ENCODE data around the gene NALF2. TPM values are rescaled to one million over a fixed set of nuclear protein-coding genes. Genes with fewer than 3 reads are reported as not detected.

The NALF2 gene
- total and polyA plus RNA-seq, 7 donors: under 0.01 to 0.54 (median 0.23) TPM; not detected in 2

DNA sequence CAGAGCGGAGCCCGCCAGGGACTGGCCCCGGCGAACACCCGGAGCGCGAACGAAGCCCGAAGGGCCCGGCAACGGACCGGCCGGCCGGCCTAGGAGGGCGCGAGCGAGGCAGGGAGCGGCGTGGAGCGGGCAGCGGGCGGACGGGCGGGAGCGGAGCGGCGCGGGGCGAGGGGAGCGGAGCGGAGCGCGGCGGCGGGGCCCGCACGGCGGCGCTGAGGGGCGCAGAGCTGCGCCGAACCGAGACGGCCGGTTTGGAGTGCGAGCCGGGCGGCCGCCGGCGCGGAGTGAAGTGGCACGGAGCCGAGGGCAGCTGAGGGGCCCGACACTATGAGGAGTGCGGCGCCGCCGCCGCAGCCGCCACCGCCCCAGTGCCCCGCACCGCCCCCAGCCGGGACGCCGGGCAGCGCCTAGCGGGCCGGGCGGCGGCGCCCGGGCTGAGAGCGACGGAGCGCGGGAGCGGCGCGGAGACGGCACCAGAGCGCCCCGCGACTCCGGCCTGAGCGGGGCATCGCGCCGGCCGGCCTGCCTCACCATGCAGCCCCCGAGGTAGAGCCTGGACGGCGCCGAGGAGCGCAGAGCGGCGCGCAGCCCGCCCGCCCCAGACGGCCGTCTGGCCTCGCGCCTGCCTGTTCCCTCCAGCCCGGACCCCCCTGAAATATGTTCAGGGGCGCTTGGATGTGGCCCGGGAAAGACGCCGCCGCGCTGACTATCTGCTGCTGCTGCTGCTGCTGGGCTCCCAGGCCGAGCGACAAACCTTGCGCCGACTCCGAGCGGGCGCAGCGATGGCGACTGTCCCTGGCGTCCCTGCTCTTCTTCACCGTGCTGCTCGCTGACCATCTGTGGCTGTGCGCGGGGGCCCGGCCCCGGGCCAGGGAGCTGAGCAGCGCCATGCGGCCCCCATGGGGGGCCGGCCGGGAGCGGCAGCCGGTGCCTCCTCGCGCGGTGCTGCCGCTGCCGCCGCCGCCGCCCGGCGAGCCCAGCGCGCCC, 793 bp downstream of the NALF2 start:
- Histone ChIP-seq H3K27ac (peak overlapping the region in 1 of 4 donors; percentile 20), H3K9me3 (no peaks in the 10 kb centered on the region), H3K4me3 (peak overlapping the region; percentile 21 to 52 (median 44)), H3K27me3 (peaks cover 19 to 36% (median 19%) of the 10 kb centered on the region in 3 donors), H3K4me1 (peaks cover 0 to 13% (median 6%) of the 10 kb centered on the region in 4 donors), H3K36me3 (no peaks in the 10 kb centered on the region)
- no peak for TF ChIP-seq EP300 (IDR thresholded peaks at IDR 0.05)
- TF ChIP-seq, protein P1, sequence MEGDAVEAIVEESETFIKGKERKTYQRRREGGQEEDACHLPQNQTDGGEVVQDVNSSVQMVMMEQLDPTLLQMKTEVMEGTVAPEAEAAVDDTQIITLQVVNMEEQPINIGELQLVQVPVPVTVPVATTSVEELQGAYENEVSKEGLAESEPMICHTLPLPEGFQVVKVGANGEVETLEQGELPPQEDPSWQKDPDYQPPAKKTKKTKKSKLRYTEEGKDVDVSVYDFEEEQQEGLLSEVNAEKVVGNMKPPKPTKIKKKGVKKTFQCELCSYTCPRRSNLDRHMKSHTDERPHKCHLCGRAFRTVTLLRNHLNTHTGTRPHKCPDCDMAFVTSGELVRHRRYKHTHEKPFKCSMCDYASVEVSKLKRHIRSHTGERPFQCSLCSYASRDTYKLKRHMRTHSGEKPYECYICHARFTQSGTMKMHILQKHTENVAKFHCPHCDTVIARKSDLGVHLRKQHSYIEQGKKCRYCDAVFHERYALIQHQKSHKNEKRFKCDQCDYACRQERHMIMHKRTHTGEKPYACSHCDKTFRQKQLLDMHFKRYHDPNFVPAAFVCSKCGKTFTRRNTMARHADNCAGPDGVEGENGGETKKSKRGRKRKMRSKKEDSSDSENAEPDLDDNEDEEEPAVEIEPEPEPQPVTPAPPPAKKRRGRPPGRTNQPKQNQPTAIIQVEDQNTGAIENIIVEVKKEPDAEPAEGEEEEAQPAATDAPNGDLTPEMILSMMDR (IDR thresholded peaks at IDR 0.05): no peak
- TF ChIP-seq POLR2AphosphoS5 (IDR thresholded peaks at IDR 0.05): no peak
- TF ChIP-seq POLR2A (IDR thresholded peaks at IDR 0.05): no peak
- DNase-seq: no peak
- intact Hi-C loops (cut with DNase I): no loop called here
- WGBS, 2 donors: 1% methylated on average over 146 of the region's 146 CpGs

DNA sequence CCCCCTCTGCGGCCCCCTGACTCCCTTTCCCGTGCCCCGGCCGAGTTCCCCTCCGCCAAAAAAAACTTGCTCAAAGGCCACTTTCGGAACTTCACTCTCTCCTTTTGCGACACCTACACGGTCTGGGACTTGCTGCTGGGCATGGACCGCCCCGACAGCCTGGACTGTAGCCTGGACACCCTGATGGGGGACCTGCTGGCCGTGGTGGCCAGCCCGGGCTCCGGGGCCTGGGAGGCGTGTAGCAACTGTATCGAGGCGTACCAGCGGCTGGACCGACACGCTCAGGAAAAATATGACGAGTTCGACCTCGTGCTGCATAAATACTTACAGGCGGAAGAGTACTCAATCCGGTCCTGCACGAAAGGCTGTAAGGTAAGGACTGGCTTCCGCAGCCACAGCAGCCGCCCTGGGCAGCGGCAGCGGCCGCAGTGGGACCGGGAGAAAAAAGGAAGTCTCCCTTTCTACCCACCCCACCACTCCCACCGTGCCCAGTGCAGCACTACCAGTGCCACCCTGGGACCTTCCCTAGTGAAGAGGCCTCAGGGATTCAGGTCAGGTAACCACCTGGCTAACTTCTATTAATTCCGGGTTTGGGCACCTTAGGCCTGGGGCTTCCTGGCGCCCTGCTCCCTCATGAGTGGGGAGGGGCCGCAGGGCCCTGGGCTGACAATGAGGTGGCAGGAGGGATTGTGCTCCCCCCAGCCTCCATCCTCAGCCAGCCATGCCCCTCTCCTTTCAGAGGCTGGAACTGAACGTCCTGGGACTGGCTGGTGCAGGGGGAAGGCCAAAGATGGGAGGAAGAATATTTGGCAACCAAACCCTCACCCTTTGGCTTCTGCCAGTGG, 1.9 kb downstream of the NALF2 start:
- 7 to 9% methylated on average over 36 of the region's 36 CpGs for WGBS, 2 donors
- H3K27me3 ChIP-seq: peaks cover 19 to 36% (median 19%) of the 10 kb centered on the region in 3 donors
- TF ChIP-seq POLR2A (IDR thresholded peaks at IDR 0.05): no peak
- TF ChIP-seq, protein P1 (IDR thresholded peaks at IDR 0.05): no peak
- TF ChIP-seq EP300 (IDR thresholded peaks at IDR 0.05): no peak
- TF ChIP-seq POLR2AphosphoS5 (IDR thresholded peaks at IDR 0.05): no peak
- no peak for DNase-seq
- peaks cover 0 to 13% (median 6%) of the 10 kb centered on the region in 4 donors for H3K4me1 ChIP-seq
- H3K36me3 ChIP-seq: no peaks in the 10 kb centered on the region
- no peak overlapping the region for H3K27ac ChIP-seq
- H3K4me3 ChIP-seq: no peak overlapping the region
- intact Hi-C loops (cut with DNase I): no loop called here
- no peaks in the 10 kb centered on the region for H3K9me3 ChIP-seq

DNA sequence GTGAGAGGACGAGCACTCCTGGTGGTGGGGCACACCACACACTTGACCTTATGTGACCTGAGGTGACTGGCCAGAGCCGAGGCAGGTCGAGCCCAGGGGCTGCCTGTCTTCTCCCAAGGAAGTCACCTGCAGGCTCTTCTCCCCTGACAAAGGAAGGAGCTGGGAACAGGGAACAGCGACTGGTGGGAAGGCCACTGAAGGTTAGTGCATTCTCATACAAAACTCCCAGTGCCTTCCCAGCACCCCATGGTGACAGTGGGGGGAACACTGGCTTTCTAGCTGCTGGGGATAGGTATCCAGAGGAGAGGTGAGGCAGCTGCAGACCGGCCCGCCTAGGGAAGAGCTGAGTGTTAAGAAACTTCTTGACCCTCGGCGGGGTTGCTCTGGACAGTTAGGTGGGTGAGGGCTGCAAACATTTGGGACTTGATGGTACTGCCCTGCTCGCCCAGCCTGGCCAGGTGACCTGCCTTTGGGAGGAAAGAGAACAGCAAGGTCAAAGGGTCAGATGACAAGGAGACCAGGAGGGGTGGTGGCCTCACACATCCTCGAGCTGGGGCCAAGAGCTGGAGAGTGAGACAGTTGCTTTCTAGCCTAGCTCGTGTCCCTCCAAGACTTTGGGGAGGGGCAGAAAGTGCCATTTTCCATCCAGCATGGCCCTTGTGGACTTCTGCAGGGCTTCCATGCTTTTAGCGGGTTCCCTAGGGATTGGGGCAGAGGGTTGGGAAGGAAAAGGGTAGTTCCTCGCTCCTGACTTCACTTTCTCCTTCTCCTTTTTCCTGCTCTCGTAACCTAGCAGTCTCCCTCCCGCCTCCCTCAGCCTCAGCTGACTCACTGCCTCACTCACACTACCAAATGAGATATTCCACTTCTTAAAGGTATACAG, 2.7 kb downstream of the NALF2 start:
- WGBS, 2 donors: 67 to 82% methylated on average over 14 to 15 of the region's 15 CpGs
- peaks cover 19 to 36% (median 19%) of the 10 kb centered on the region in 3 donors for H3K27me3 ChIP-seq

More for the DNA sequence above, 2.7 kb downstream of the NALF2 start:
- H3K36me3 ChIP-seq: no peaks in the 10 kb centered on the region
- TF ChIP-seq EP300 (IDR thresholded peaks at IDR 0.05) (no peak), POLR2A (IDR thresholded peaks at IDR 0.05) (no peak), POLR2AphosphoS5 (IDR thresholded peaks at IDR 0.05) (no peak)
- TF ChIP-seq, protein P1 (IDR thresholded peaks at IDR 0.05): no peak
- H3K27ac ChIP-seq: no peak overlapping the region
- no peak overlapping the region for H3K4me3 ChIP-seq
- no peaks in the 10 kb centered on the region for H3K9me3 ChIP-seq
- intact Hi-C loops (cut with DNase I): no loop called here
- no peak for DNase-seq
- H3K4me1 ChIP-seq: peaks cover 0 to 13% (median 6%) of the 10 kb centered on the region in 4 donors
